Esophagus squamous epithelium (tissue), 5 donors: ENCODE results near the gene APOBEC3H. TPM values are rescaled to one million over a fixed set of nuclear protein-coding genes. Genes with fewer than 3 reads are reported as not detected.
A peak's percentile ranks its signal among the peaks of the same experiment; 100 is the strongest.

ENCODE experiments used
- DNase-seq: peaks from one replicate; lab custom pipeline; 2025; lab: John Stamatoyannopoulos, UW
- H3K27ac ChIP-seq, 4 donors: fragments of 200-600 bp; sonication (generic); one replicate each; pipeline ENCODE4 v1.5.1; 2016 to 2019; ENCODE audit warnings: mild to moderate bottlenecking in 1 of 4
- H3K27me3 ChIP-seq, 4 donors: fragments of 200-600 bp; sonication (generic); 1 replicate in 3 of 4; 2 replicates in 1 of 4; pipeline versions ENCODE4 v1.5.1 to v1.6.0; 2017 to 2021; ENCODE audit warnings: antibody characterized with exemption in 1 of 4
- H3K36me3 ChIP-seq, 3 donors: fragments of 200-600 bp; sonication (generic); one replicate each; pipeline ENCODE4 v1.5.1; 2016 to 2019
- H3K4me1 ChIP-seq, 3 donors: fragments of 200-600 bp; sonication (generic); one replicate each; pipeline ENCODE4 v1.5.1; 2017 to 2019
- H3K4me3 ChIP-seq, 4 donors: fragments of 200-600 bp; sonication (generic); 1 replicate in 3 of 4; 2 replicates in 1 of 4; pipeline ENCODE4 v1.5.1; 2016 to 2019; ENCODE audit warnings: mild to moderate bottlenecking in 2 of 4, moderate library complexity in 1 of 4
- H3K9me3 ChIP-seq, 3 donors: fragments of 200-600 bp; sonication (generic); one replicate each; pipeline ENCODE4 v1.5.1; 2016 to 2019
- POLR2A ChIP-seq, 4 donors: fragments of 450-650 bp; IDR thresholded peaks; one replicate each; pipeline ENCODE4 v1.6.1; 2017; ENCODE audit warnings: antibody characterized with exemption in 4 of 4, mild to moderate bottlenecking in 4 of 4, moderate library complexity in 3 of 4
- WGBS, 2 donors: methylation state at CpG; one replicate each; pipeline ENCODE4 v1.1.5; 2018; 5-methylcytosine and 5-hydroxymethylcytosine counted together
- intact Hi-C: fragments of 100-400 bp; cut with DNase I; formaldehyde crosslinking; loops from one replicate; pipeline ENCODE4 v1.15.0; 2022
- total RNA-seq, 4 donors: library from RNA; depleted of rRNA; stranded (reverse); fragments of >200 nt; gene quantifications; one replicate each; pipeline ENCODE4 v1.1.0, GENCODE V29; 2016
- TF ChIP-seq, protein P1 (sequence below), 6 experiments: fragments of 450-650 bp in 4 of 6; fragments of 200-600 bp in 2 of 6; sonication (generic) in 2 of 6; IDR thresholded peaks; one replicate each; pipeline ENCODE4 v1.5.1; 2016 to 2019; ENCODE audit warnings: antibody characterized with exemption in 6 of 6, mild to moderate bottlenecking in 4 of 6, moderate library complexity in 4 of 6
- donor health status: DM: yes; HTN: yes; CAD: no.

The APOBEC3H gene
- total RNA-seq, 4 donors from 2014 or later, result 0.92 to 0.95 TPM; not detected in 2

DNA sequence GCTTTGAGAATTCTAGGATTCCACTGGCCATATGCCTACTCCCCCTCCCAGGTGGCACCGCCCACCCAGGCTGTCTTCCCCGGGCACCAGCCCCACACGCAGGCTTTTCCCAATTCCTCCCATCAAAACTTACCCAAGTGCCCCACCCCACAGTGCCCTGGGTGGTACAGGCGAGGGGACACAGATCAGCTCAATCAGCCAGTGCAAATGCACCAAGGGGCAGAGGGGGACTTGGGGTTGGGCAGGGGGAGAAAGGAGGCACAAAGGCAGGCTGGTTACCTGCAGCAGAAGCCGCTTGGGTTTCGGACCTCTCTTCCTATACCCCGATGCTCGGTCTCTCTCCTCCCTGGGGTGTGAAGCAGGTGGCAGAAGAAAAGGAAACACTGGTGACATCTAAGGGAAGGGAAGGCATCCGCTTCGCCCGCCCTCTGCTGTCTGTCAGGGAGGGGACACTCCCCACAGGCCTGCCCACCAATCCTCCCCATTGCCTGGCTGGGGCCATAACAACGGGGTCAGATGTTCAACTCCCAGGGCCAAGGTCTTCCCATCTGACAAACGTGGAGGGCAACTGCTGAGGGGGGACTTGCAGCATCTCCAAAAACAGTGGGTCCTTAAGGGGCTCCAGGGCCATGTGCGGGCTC lies 41.4 kb downstream of the APOBEC3H start:
- no peak for TF ChIP-seq POLR2A (IDR thresholded peaks at IDR 0.05)
- TF ChIP-seq, protein P1, sequence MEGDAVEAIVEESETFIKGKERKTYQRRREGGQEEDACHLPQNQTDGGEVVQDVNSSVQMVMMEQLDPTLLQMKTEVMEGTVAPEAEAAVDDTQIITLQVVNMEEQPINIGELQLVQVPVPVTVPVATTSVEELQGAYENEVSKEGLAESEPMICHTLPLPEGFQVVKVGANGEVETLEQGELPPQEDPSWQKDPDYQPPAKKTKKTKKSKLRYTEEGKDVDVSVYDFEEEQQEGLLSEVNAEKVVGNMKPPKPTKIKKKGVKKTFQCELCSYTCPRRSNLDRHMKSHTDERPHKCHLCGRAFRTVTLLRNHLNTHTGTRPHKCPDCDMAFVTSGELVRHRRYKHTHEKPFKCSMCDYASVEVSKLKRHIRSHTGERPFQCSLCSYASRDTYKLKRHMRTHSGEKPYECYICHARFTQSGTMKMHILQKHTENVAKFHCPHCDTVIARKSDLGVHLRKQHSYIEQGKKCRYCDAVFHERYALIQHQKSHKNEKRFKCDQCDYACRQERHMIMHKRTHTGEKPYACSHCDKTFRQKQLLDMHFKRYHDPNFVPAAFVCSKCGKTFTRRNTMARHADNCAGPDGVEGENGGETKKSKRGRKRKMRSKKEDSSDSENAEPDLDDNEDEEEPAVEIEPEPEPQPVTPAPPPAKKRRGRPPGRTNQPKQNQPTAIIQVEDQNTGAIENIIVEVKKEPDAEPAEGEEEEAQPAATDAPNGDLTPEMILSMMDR (IDR thresholded peaks at IDR 0.05), result no peak
- H3K27me3 ChIP-seq, result no peaks in the 10 kb centered on the region
- no peaks in the 10 kb centered on the region for H3K9me3 ChIP-seq
- intact Hi-C loops, result no loop called here
- peaks cover 0 to 36% (median 4%) of the 10 kb centered on the region in 3 donors for H3K36me3 ChIP-seq
- no peak for DNase-seq
- H3K4me1 ChIP-seq, result peaks cover under 1 to 16% (median 5%) of the 10 kb centered on the region in 3 donors
- 88% methylated on average over 8 of the region's 14 CpGs; no CpG with 5 or more reads in 1 of the 2 donors for WGBS, 2 donors
- no peak overlapping the region for H3K27ac ChIP-seq
- no peak overlapping the region for H3K4me3 ChIP-seq

DNA sequence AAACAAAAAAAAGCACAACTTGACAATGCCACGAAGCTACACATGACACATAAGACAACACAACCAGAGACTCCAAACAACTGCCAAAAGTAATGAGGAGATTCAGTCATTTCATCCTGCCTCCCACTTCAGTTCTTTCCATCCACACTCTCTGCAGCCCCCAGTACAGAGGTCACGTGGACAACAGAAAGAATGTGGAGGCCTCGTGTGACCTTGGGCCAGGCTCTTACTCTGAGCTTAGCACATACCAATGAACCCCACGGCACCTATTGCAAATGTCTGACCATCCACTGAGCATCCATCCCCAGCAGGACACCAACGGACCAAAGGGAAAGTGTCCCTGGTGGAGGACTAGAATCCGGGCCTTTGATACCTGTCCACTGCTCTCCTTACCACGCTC lies 42.9 kb downstream of the APOBEC3H start:
- peaks cover 0 to 24% (median 0%) of the 10 kb centered on the region in 3 donors for H3K36me3 ChIP-seq
- peaks cover 11 to 22% (median 12%) of the 10 kb centered on the region in 3 donors for H3K4me1 ChIP-seq
- no peak overlapping the region for H3K27ac ChIP-seq
- intact Hi-C loops, result no loop called here
- no peak for DNase-seq
- H3K27me3 ChIP-seq, result no peaks in the 10 kb centered on the region
- TF ChIP-seq POLR2A (IDR thresholded peaks at IDR 0.05), result no peak
- TF ChIP-seq, protein P1 (IDR thresholded peaks at IDR 0.05), result no peak
- no peaks in the 10 kb centered on the region for H3K9me3 ChIP-seq
- no peak overlapping the region for H3K4me3 ChIP-seq
- 87 to 90% methylated on average over 5 to 6 of the region's 7 CpGs for WGBS, 2 donors

DNA sequence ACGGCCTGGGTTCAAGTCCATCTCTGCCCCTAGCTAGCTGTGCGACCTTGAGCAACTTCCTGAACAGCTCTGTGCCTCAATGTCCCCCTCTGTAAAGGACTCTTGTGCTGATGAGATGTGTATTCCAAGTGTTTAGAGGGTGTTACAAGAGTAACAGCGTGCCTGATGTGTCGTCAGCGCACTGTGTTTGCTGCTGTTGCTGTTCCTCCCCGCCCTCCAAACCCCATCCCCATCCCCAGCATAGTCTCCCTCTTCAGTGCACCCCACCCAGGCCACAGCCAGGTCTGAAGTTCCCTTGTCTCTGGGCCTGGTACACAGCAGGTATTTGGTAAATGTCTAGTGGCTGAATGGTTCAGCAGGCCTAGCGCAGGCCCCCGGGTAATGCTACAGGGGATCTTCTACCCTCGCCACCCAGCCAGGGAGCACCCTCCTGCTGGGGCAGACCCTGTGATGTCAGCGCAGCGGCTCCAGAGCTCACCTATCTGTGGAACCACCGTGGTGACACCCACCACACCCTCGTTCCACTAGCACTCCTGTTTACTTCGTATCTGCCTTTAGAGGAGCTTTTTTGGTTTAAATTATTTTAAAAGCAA lies 45.1 kb downstream of the APOBEC3H start:
- Histone ChIP-seq H3K27me3 (no peaks in the 10 kb centered on the region), H3K4me3 (no peak overlapping the region), H3K9me3 (no peaks in the 10 kb centered on the region), H3K27ac (no peak overlapping the region), H3K36me3 (peaks cover 0 to 24% (median 0%) of the 10 kb centered on the region in 3 donors), H3K4me1 (peaks cover 21 to 34% (median 22%) of the 10 kb centered on the region in 3 donors)
- DNase-seq, result no peak
- TF ChIP-seq, protein P1 (IDR thresholded peaks at IDR 0.05), result no peak
- TF ChIP-seq POLR2A (IDR thresholded peaks at IDR 0.05), result no peak
- intact Hi-C loops, result no loop called here
- WGBS, 2 donors, result 88 to 96% methylated on average over 14 of the region's 14 CpGs

DNA sequence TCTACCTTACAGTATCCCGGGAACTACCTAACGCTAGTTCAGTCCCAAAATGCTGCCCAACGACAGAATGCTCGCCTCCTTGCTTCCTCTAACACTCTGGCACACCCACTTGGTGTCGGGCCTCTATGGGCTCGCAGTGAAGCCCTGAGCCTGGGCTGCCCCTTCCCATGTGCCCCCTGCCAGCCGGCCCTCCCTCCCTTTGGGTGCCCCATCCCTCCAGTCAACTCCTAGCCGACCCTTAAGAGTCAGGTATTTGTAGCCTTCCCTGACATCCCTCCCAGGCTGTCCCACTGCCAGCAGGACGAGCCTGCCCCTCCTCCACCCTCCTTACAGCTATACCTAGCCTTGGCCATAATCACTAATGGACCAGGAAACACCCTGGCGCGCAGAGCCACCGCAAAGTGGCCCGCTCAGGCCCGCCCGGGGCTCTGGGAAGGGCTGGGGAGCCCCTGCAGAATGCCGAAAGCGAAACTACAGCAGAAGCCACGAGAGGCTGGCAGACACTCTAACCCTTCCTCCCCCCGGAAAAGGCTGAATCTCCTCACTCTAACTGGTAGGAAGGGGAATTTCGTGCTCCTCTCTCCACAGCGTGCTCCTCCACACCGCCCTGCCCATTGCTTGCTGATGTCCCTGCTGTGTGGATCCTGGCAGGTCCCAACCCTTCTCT lies 47.2 kb downstream of the APOBEC3H start:
- peak overlapping the region; percentile 85 to 95 (median 91) for H3K4me3 ChIP-seq
- intact Hi-C loops, result no loop called here
- 3 to 14% methylated on average over 7 to 11 of the region's 22 CpGs for WGBS, 2 donors
- no peak for DNase-seq
- H3K9me3 ChIP-seq, result no peaks in the 10 kb centered on the region
- H3K27me3 ChIP-seq, result no peaks in the 10 kb centered on the region
- H3K27ac ChIP-seq, result peak overlapping the region; percentile 85 to 96 (median 92)
- peaks cover 21 to 54% (median 40%) of the 10 kb centered on the region in 3 donors for H3K4me1 ChIP-seq
- TF ChIP-seq, protein P1 (IDR thresholded peaks at IDR 0.05), result no peak
- TF ChIP-seq POLR2A (IDR thresholded peaks at IDR 0.05), result no peak
- peaks cover 0 to 26% (median 5%) of the 10 kb centered on the region in 3 donors for H3K36me3 ChIP-seq
